Spleen (tissue), 11 donors: ENCODE results near the gene SUSD3. TPM values are rescaled to one million over a fixed set of nuclear protein-coding genes. Genes with fewer than 3 reads are reported as not detected.
A peak's percentile ranks its signal among the peaks of the same experiment; 100 is the strongest.

Experiments
- DNase-seq: peaks from one replicate; pipeline ENCODE4 v3.0.0-alpha.2; 2020
- H3K27ac ChIP-seq, 8 donors: fragments of 200-600 bp; sonication (generic) in 7 of 8; 1 replicate in 4 of 8; 2 replicates in 4 of 8; pipeline versions ENCODE4 v1.5.0 to v1.8.0; 2016 to 2021; ENCODE audit warnings: inconsistent platforms in 4 of 8, mild to moderate bottlenecking in 4 of 8, moderate library complexity in 1 of 8
- H3K27me3 ChIP-seq, 7 donors: fragments of 200-600 bp; sonication (generic) in 6 of 7; replicated peaks in 1 of 7; 1 replicate in 4 of 7; 2 replicates in 3 of 7; pipeline versions ENCODE4 v1.5.0 to v1.8.0; 2016 to 2021; ENCODE audit warnings: inconsistent platforms in 3 of 7, mild to moderate bottlenecking in 1 of 7
- H3K36me3 ChIP-seq, 6 donors: fragments of 200-600 bp; sonication (generic) in 5 of 6; 1 replicate in 4 of 6; 2 replicates in 2 of 6; pipeline versions ENCODE4 v1.5.0 to v1.8.0; 2016 to 2021; ENCODE audit warnings: inconsistent platforms in 2 of 6
- H3K4me1 ChIP-seq, 6 donors: fragments of 200-600 bp; sonication (generic) in 5 of 6; 1 replicate in 3 of 6; 2 replicates in 3 of 6; pipeline versions ENCODE4 v1.5.0 to v1.8.0; 2016 to 2021; ENCODE audit warnings: inconsistent platforms in 3 of 6
- H3K4me3 ChIP-seq, 8 donors: fragments of 200-600 bp; sonication (generic) in 7 of 8; 1 replicate in 4 of 8; 2 replicates in 4 of 8; pipeline versions ENCODE4 v1.5.0 to v1.8.0; 2016 to 2021; ENCODE audit warnings: inconsistent platforms in 4 of 8, mild to moderate bottlenecking in 4 of 8, moderate library complexity in 2 of 8
- H3K9me3 ChIP-seq, 8 donors: fragments of 200-600 bp; sonication (generic) in 7 of 8; 1 replicate in 4 of 8; 2 replicates in 4 of 8; pipeline versions ENCODE4 v1.5.0 to v1.8.0; 2016 to 2021; ENCODE audit warnings: inconsistent platforms in 4 of 8
- CTCF ChIP-seq, 11 experiments: fragments of 200-600 bp in 7 of 11; fragments of 450-650 bp in 4 of 11; sonication (generic) in 4 of 11; IDR thresholded peaks in 8 of 11; conservative IDR thresholded peaks in 3 of 11; 1 replicate in 7 of 11; 2 replicates in 4 of 11; pipeline versions ENCODE4 v1.4.0 to v1.8.0; 2016 to 2021; ENCODE audit warnings: antibody characterized with exemption in 11 of 11, inconsistent platforms in 4 of 11, mild to moderate bottlenecking in 1 of 11
- POLR2A ChIP-seq, 3 donors: fragments of 450-650 bp; IDR thresholded peaks; one replicate each; pipeline ENCODE4 v1.5.1; 2017; ENCODE audit warnings: antibody characterized with exemption in 3 of 3, mild to moderate bottlenecking in 1 of 3
- POLR2AphosphoS5 ChIP-seq, 3 donors: sonication (generic); formaldehyde crosslinking; IDR thresholded peaks; one replicate each; pipeline ENCODE4 v1.5.1; 2017; ENCODE audit warnings: antibody characterized with exemption in 3 of 3
- WGBS, 5 donors: extraction: QIAGEN DNeasy Blood & Tissue Kit in 3 of 5; methylation state at CpG; one replicate each; pipeline versions ENCODE4 v1.1.5 to v1.1.7; 2013 to 2018; 5-methylcytosine and 5-hydroxymethylcytosine counted together
- intact Hi-C: fragments of 100-400 bp; cut with DNase I; formaldehyde crosslinking; loops from one replicate; pipeline ENCODE4 v1.15.0; 2023; ENCODE audit warnings: low total_unique reads
- polyA plus RNA-seq, 3 donors: library from polyadenylated mRNA; stranded (reverse); fragments of 200-250 nt; gene quantifications; one replicate each; pipeline ENCODE4 v1.2.1, GENCODE V29; 2013
- total RNA-seq, 7 donors: library from RNA; depleted of rRNA in 3 of 7; stranded (reverse); fragments of >200 nt in 3 of 7; fragmentation: NEBNext Ultra II Directional in 4 of 7; extraction: Animal tissue kit (Norgen Biotek cat#: 25700) in 4 of 7; gene quantifications; one replicate each; pipeline versions ENCODE4 v1.1.0 to v1.2.1, GENCODE V29; 2016 to 2021
- donor health status: healthy with polysubstance abuse.
- donor health status: DM: no; HTN: no; CAD: no; lungs with moderate emphysema.
- donor health status: DM: no; HTN: no; CAD: no.
- donor health status: Bipolar disorder and iron deficiency.
- donor health status: healthy.
- donor health status: DM: no; HTN: no; CAD: no.
- donor health status: DM: yes; HTN: yes; CAD: no.

Gene SUSD3
- total and polyA plus RNA-seq, 10 donors, result 27.6 to 68.8 (median 48.3) TPM

- WGBS, 5 donors, result 57 to 84% (median 71%) methylated on average over 11 of the region's 11 CpGs
- Histone ChIP-seq H3K27me3 (no peaks in the 10 kb centered on the region), H3K9me3 (no peaks in the 10 kb centered on the region), H3K27ac (peak overlapping the region in 5 of 8 donors; percentile 40 to 98 (median 93)), H3K36me3 (no peaks in the 10 kb centered on the region), H3K4me3 (no peak overlapping the region), H3K4me1 (peaks cover 7 to 86% (median 51%) of the 10 kb centered on the region in 6 donors)
- DNase-seq, result no peak
- TF ChIP-seq CTCF (IDR thresholded peaks at IDR 0.05 in 8 of 11, conservative IDR thresholded peaks at IDR 0.05 in 3 of 11) (no peak), POLR2A (IDR thresholded peaks at IDR 0.05) (no peak), POLR2AphosphoS5 (IDR thresholded peaks at IDR 0.05) (no peak)
- intact Hi-C loops, result loop anchor here (10.0 kb wide), 1 partner anchor 50 kb away; no protein-coding TSS in a partner anchor
Observed at GRCh38 chr9:93054758-93055704, 3.5 kb upstream of the SUSD3 start.

- 71 to 84% (median 75%) methylated on average over 7 to 8 of the region's 8 CpGs for WGBS, 5 donors
- intact Hi-C loops, result loop anchor here (10.0 kb wide), 1 partner anchor 52 kb away; no protein-coding TSS in a partner anchor
- TF ChIP-seq CTCF (IDR thresholded peaks at IDR 0.05 in 8 of 11, conservative IDR thresholded peaks at IDR 0.05 in 3 of 11) (no peak), POLR2A (IDR thresholded peaks at IDR 0.05) (no peak), POLR2AphosphoS5 (IDR thresholded peaks at IDR 0.05) (no peak)
Observed at GRCh38 chr9:93057042-93057702, 1.3 kb upstream of the SUSD3 start.

DNA sequence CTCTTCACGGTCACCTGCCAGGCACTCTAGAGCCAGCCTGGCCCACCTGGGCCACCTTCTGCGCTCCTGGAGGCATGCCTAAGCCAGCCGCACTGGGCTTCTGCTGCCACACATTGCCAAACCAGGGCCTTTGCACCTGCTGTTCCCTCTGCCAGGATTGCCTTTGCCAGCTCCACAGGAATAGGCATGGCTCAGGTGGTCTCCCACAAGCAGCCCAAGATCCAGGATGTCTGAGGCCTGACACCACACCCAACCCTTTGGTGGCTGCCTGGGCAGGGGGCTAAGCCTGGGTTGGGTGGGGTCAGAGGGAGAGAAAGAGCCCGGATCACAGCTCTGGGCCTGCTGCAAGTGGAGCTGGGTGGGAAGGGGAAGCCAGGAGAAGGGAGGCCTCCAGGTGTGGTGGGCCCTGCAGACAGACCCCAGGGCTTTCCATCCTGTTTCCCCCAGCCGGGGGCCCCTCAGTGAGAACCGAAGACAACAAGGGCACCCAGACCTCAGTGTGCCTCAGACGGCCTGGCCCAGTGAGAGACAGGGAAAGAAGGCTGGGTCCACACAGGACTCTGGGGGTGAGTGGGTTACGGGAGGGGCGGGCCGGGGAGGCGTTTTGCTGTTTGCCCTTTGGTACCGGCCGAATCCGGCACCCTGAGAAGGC is 672 bp upstream of the SUSD3 start:
- WGBS, 5 donors, result 40 to 45% (median 42%) methylated on average over 13 to 14 of the region's 14 CpGs
- peak; percentile 86 for DNase-seq
- Histone ChIP-seq H3K4me1 (peaks cover 32 to 96% (median 65%) of the 10 kb centered on the region in 6 donors), H3K9me3 (no peaks in the 10 kb centered on the region), H3K27me3 (no peaks in the 10 kb centered on the region), H3K27ac (peak overlapping the region; percentile 85 to 98 (median 93)), H3K4me3 (peak overlapping the region in 1 of 8 donors; percentile 88), H3K36me3 (peaks cover 0 to 3% (median 0%) of the 10 kb centered on the region in 6 donors)
- TF ChIP-seq POLR2AphosphoS5 (IDR thresholded peaks at IDR 0.05), result no peak
- no peak for TF ChIP-seq POLR2A (IDR thresholded peaks at IDR 0.05)
- TF ChIP-seq CTCF (IDR thresholded peaks at IDR 0.05 in 8 of 11, conservative IDR thresholded peaks at IDR 0.05 in 3 of 11), result no peak
- intact Hi-C loops, result loop anchor here (10.0 kb wide), 1 partner anchor 53 kb away; no protein-coding TSS in a partner anchor

More at GRCh38 chr9:93057042-93057702, 1.3 kb upstream of the SUSD3 start:
- Histone ChIP-seq H3K4me1 (peaks cover 25 to 96% (median 61%) of the 10 kb centered on the region in 6 donors), H3K4me3 (no peak overlapping the region), H3K27ac (peak overlapping the region; percentile 42 to 98 (median 93)), H3K36me3 (no peaks in the 10 kb centered on the region), H3K9me3 (no peaks in the 10 kb centered on the region), H3K27me3 (no peaks in the 10 kb centered on the region)
- no peak for DNase-seq
